HS-27A (cell line): ENCODE data around the gene STK38L.
"Not testable (repeated sequence)": the region's sequence is repeated elsewhere in the genome, so short reads cannot be mapped to it uniquely, and the experiment has no call there.

ENCODE experiments used
- DNase-seq: peaks from one replicate; pipeline ENCODE4 v3.0.0-alpha.2; 2012; ENCODE audit warnings: low read depth, missing footprints

Gene STK38L

GRCh38 chr12:27226407-27226929 lies 17.6 kb upstream of the STK38L start:
- DNase-seq: no peak

GRCh38 chr12:27229367-27229766 lies 14.7 kb upstream of the STK38L start:
- no peak for DNase-seq

- DNase-seq: not testable (repeated sequence)
Observed at GRCh38 chr12:27231374-27231773, 12.7 kb upstream of the STK38L start.

- DNase-seq: no peak
Observed at GRCh38 chr12:27233814-27234213, 10.3 kb upstream of the STK38L start.

- no peak for DNase-seq
Observed at GRCh38 chr12:27236498-27236897, 7.6 kb upstream of the STK38L start.

- no peak for DNase-seq
Observed at GRCh38 chr12:27237790-27238771, 6.0 kb upstream of the STK38L start.

- DNase-seq: no peak
Observed at GRCh38 chr12:27243006-27243405, 1.1 kb upstream of the STK38L start.

- peak; percentile 38 for DNase-seq
Observed at GRCh38 chr12:27244689-27245488, 803 bp downstream of the STK38L start.

GRCh38 chr12:27246141-27246540 lies 2.1 kb downstream of the STK38L start:
- no peak for DNase-seq

GRCh38 chr12:27246774-27247173 lies 2.7 kb downstream of the STK38L start:
- DNase-seq: no peak

GRCh38 chr12:27252934-27253333 lies 8.8 kb downstream of the STK38L start:
- no peak for DNase-seq

GRCh38 chr12:27253347-27253746 lies 9.3 kb downstream of the STK38L start:
- no peak for DNase-seq

- DNase-seq: no peak
Observed at GRCh38 chr12:27255806-27256205, 11.7 kb downstream of the STK38L start.

- DNase-seq: no peak
Observed at GRCh38 chr12:27257104-27257843, 13.2 kb downstream of the STK38L start.

- no peak for DNase-seq
Observed at GRCh38 chr12:27260746-27261145, 16.7 kb downstream of the STK38L start.

GRCh38 chr12:27261866-27262265 lies 17.8 kb downstream of the STK38L start:
- DNase-seq: no peak

- no peak for DNase-seq
Observed at GRCh38 chr12:27270148-27270547, 26.1 kb downstream of the STK38L start.

GRCh38 chr12:27271206-27271605 lies 27.1 kb downstream of the STK38L start:
- no peak for DNase-seq

GRCh38 chr12:27272373-27273028 lies 28.4 kb downstream of the STK38L start:
- no peak for DNase-seq

GRCh38 chr12:27273114-27273513 lies 29.0 kb downstream of the STK38L start:
- DNase-seq: no peak

- no peak for DNase-seq
Observed at GRCh38 chr12:27274706-27275105, 30.6 kb downstream of the STK38L start.
